ENCODE measurements around the gene KIF3B. TPM values are rescaled to one million over a fixed set of nuclear protein-coding genes. Genes with fewer than 3 reads are reported as not detected.

Gene KIF3B
- total RNA-seq, 1 donor from 2014 or later, result 37.0 TPM

DNA sequence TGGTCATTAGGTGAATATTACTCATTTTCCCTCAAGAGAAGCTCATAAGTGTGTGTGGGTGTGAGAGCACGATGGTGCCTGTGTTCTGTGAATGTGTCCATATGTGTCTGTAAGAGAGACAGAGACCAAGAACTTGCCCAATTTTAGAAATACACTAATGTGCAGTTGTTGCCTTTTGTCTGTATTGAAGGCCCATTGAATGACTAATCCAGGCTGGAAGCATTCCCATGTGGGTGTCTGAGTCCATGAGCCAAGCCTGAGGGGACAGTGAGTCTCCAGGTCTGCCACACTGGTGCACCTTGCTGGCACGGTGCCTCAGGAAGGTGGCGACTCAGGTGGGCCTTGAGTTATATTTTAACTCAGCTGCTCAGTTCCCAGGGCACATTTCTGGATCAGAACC lies 55.2 kb downstream of the KIF3B start:
- TF ChIP-seq, protein P1, sequence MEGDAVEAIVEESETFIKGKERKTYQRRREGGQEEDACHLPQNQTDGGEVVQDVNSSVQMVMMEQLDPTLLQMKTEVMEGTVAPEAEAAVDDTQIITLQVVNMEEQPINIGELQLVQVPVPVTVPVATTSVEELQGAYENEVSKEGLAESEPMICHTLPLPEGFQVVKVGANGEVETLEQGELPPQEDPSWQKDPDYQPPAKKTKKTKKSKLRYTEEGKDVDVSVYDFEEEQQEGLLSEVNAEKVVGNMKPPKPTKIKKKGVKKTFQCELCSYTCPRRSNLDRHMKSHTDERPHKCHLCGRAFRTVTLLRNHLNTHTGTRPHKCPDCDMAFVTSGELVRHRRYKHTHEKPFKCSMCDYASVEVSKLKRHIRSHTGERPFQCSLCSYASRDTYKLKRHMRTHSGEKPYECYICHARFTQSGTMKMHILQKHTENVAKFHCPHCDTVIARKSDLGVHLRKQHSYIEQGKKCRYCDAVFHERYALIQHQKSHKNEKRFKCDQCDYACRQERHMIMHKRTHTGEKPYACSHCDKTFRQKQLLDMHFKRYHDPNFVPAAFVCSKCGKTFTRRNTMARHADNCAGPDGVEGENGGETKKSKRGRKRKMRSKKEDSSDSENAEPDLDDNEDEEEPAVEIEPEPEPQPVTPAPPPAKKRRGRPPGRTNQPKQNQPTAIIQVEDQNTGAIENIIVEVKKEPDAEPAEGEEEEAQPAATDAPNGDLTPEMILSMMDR (IDR thresholded peaks at IDR 0.05; ENCODE audit: insufficient read depth, low read length, poor library complexity, severe bottlenecking), result no peak
- Histone ChIP-seq H3K36me3 (ENCODE audit: control insufficient read depth, insufficient read depth, low read length) (peaks cover 2% of the 10 kb centered on the region), H3K4me3 (ENCODE audit: low read depth, low read length) (no peak overlapping the region), H3K27me3 (ENCODE audit: control insufficient read depth, insufficient read depth, low read length) (no peaks in the 10 kb centered on the region)
- no peak for DNase-seq (ENCODE audit: low read depth)

DNA sequence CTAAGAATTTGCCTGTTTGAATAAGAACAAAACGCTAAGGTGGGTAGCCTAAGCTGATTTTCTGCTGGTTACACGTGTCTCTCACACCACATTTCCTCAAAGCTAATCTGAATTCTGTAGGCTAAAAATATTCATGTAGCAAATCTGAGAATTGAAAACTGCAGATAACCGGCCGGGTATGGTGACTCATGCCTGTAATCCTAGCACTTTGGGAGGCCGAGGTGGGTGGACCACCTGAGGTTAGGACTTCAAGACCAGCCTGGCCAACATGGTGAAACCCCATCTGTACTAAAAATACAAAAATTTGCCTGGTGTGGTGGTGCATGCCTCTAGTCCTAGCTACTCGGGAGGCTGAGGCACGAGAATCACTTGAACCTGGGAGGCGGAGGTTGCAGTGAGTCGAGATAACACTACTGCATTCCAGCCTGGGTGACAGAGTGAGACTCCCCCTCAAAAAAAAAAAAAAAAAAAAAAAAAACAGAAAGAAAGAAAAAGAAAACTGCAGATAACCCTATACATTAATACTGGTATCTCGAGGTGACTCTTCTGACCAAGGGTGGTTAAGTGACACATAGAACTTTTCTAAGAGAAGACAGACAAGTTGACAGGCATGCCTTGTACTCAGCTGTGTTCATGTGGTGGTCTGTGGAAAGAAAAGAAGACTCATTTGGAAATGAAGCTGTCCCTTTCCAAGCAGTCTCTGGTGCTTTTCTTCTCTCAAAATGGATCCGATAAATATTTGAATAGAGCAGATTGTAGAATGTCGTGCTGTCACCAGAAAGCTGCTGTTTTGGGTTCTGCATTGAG lies 55.9 kb downstream of the KIF3B start:
- no peak overlapping the region for H3K4me3 ChIP-seq (ENCODE audit: low read depth, low read length)
- TF ChIP-seq, protein P1 (IDR thresholded peaks at IDR 0.05; ENCODE audit: insufficient read depth, low read length, poor library complexity, severe bottlenecking), result no peak
- no peak for DNase-seq (ENCODE audit: low read depth)
- H3K27me3 ChIP-seq (ENCODE audit: control insufficient read depth, insufficient read depth, low read length), result no peaks in the 10 kb centered on the region
- H3K36me3 ChIP-seq (ENCODE audit: control insufficient read depth, insufficient read depth, low read length), result peaks cover 2% of the 10 kb centered on the region

DNA sequence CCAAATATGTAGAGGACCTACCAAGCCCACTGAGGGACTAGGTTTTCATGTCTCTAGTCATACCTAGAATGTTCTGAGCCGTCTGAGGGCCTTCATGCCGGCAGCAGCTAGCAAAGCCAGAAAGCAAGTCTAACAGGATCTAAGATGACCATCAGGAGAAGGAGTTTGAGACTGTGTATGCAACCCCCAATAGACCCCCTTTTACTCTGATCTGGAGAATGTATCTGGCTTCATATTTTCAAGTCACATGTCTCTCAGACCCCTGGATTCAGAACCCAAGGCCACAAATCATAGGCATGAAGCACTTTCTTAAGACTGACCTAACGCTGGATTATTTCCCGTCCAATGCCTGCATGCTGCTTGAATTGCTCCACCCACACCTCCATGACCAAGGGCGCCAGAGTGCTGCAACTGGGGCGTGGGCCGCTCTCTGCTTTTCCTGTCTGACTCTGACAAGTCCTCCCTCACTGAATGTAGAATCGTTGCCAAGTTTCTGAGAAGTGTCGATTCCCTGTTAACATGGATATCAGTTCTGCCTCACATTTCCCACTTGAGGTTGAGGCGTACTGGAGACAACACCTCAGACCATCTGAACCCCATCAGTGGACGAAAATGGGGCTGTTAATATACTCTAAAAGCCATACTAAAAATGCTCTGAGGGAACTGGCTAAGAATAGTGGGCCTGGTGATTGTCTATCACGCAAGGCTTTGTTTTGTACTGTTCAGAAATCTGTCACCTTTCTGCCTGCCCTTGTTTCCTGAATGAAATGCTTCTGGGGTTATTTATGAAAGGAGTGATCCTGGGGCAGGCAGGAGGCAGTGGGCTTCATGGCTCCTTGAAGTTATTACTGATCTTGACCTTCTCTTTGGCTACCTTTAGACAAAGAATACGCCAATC lies 56.8 kb downstream of the KIF3B start:
- Histone ChIP-seq H3K36me3 (ENCODE audit: control insufficient read depth, insufficient read depth, low read length) (peaks cover 2% of the 10 kb centered on the region), H3K4me3 (ENCODE audit: low read depth, low read length) (no peak overlapping the region), H3K27me3 (ENCODE audit: control insufficient read depth, insufficient read depth, low read length) (no peaks in the 10 kb centered on the region)
- DNase-seq (ENCODE audit: low read depth), result no peak
- TF ChIP-seq, protein P1 (IDR thresholded peaks at IDR 0.05; ENCODE audit: insufficient read depth, low read length, poor library complexity, severe bottlenecking), result no peak

DNA sequence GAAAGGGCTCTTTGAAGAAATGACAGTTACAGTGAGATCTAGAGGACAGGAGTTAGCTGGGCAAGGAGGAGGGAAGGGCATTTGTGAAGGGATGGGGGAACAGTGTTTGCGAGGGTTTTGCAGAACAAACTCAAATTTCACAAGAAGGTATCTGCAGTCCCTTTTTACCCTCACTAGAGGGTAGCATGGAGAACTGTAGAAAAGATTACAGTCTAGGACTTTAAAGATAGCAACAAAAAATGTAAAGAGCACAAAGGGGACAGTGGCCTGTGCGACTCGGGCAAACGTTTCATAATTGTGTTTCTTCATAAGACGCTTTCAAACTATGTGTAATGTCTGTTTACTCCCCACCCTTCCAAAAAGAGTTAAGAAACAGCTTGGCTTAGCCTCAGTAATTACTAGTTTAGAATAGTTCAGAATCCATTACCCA lies 59.5 kb downstream of the KIF3B start:
- DNase-seq (ENCODE audit: low read depth), result no peak
- Histone ChIP-seq H3K27me3 (ENCODE audit: control insufficient read depth, insufficient read depth, low read length) (no peaks in the 10 kb centered on the region), H3K4me3 (ENCODE audit: low read depth, low read length) (no peak overlapping the region), H3K36me3 (ENCODE audit: control insufficient read depth, insufficient read depth, low read length) (no peaks in the 10 kb centered on the region)
- TF ChIP-seq, protein P1 (IDR thresholded peaks at IDR 0.05; ENCODE audit: insufficient read depth, low read length, poor library complexity, severe bottlenecking), result peak; percentile 59

DNA sequence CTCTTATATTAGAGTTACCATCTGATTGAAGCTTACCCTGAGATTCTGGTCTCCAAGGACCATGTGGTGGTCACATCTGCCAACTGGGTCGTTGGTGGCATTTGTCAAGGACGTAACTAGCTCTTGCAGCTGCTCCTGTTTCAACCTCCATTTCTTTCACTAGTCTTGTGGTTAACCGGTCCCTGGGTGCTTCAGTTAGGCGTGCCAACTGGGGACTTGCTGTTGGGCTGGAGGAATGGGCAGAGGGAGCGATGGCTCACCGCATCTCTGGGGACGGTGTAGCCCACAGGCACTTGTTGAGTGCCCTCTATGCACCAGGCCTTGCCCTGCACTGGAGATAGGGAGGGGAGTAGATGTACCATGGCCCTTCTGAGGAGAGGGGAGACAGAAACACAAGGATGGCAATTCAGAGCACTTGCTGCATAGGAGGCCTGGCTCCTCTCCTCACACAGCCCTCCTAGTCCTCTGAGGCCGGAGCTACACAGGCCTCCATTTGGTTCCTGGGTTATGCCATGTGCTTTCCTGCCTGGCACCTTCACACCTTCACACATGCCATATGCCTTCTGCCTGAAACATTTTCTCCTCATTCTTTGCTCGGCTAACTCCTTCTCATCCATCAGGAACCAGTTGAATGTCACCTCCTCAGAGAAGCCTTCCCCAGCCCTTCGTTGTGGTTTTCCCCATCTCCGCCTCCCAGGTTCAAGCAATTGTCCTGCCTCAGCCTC lies 60.6 kb downstream of the KIF3B start:
- no peak overlapping the region for H3K4me3 ChIP-seq (ENCODE audit: low read depth, low read length)
- H3K27me3 ChIP-seq (ENCODE audit: control insufficient read depth, insufficient read depth, low read length), result no peaks in the 10 kb centered on the region
- no peak for DNase-seq (ENCODE audit: low read depth)
- TF ChIP-seq, protein P1 (IDR thresholded peaks at IDR 0.05; ENCODE audit: insufficient read depth, low read length, poor library complexity, severe bottlenecking), result no peak
- H3K36me3 ChIP-seq (ENCODE audit: control insufficient read depth, insufficient read depth, low read length), result no peaks in the 10 kb centered on the region

Measured in kidney epithelial cell (primary cell).